ENCODE measurements around the gene BCOR.
A peak's percentile ranks its signal among the peaks of the same experiment; 100 is the strongest.

BCOR gene

GRCh38 chrX:40097141-40097503, 636 bp downstream of the BCOR start:
- no peak for DNase-seq

DNA sequence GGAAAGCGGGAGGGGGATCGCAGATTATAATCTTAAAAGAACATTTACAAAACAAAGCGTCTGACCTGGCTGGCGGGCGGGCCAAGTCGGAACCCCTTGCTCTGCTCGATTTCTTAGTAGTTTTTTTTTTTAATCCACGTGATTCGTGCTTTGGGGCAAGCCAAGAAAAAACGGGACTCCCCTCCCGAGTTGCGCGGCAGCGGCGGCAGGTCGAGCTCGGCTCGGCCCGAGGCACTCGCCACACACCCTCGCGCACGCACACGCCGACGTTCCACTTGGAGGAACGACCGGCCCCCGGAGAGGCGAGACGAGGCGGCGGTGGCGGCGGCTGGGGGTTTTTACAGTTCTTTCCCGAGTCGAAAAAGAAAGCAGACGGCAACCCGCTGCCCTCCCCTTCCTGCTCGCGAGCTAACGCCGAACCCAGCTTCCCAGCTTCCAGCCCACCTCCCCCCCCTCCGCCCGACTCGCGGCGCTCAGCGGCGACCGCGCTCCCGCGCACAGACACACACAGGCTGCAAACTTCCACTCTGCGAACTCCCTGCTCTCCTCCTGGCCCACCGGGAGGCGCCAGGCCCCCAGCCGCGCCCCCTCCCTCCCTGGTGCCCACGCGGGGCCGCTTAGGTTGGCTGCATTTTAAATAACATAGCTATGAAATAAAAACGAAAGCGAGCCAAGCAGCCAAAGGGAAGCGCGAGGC, 1.2 kb downstream of the BCOR start:
- no peak for DNase-seq

GRCh38 chrX:40095583-40096394, 2.0 kb downstream of the BCOR start:
- no peak for DNase-seq

DNA sequence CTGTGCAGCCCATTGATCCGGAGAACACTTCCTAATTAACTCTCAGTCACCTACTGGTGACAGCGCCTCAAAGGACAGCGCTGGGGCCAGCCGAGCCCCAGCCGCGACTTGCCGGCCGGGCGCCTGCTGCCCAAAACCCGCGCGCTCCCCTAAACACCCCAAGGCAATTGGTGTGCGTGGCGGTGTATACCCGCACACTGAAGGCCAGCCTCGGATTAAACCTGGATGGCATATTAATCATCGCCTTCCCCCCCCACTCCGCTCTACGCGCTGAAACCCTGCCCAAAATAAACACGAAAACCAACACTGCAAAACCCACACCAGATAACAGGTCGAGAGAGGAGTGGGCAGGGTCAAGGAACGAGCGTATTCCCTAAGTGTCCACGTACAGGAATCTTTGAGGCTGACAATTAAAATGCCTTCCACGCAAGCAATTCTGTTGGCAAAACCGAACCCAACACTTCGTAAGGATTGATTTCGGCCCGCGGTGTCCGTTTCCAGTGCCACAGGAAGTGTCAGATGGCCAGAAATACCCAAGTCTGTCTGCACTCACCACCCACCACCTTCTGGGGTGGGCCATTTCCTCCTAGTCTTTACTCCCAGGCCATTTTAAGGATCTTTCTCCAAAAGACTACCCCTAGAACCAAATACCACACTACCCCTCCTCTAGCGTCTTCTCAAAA, 2.7 kb downstream of the BCOR start:
- DNase-seq: no peak

GRCh38 chrX:40094041-40094899, 3.5 kb downstream of the BCOR start:
- DNase-seq: no peak

DNA sequence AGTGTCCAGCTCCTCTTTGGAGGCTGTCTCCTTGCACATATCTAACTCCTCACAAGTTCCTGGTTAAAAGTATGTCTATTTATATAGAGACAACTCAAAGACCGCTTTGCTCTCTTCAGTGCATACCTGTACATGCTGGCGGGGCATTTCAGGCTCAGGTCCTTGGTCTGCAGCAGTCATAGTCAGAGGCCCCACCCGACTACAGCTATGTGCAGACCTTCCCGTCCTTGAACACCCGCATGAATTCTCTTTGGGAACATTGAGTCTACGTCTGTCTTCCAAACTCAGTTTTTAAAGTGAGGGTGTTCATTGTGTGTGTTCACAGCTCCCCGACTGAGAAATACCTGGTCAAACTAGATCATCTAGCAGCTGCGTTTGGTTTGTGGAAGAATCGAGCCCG, 4.2 kb downstream of the BCOR start:
- DNase-seq: no peak

GRCh38 chrX:40092808-40093435, 4.8 kb downstream of the BCOR start:
- no peak for DNase-seq

DNA sequence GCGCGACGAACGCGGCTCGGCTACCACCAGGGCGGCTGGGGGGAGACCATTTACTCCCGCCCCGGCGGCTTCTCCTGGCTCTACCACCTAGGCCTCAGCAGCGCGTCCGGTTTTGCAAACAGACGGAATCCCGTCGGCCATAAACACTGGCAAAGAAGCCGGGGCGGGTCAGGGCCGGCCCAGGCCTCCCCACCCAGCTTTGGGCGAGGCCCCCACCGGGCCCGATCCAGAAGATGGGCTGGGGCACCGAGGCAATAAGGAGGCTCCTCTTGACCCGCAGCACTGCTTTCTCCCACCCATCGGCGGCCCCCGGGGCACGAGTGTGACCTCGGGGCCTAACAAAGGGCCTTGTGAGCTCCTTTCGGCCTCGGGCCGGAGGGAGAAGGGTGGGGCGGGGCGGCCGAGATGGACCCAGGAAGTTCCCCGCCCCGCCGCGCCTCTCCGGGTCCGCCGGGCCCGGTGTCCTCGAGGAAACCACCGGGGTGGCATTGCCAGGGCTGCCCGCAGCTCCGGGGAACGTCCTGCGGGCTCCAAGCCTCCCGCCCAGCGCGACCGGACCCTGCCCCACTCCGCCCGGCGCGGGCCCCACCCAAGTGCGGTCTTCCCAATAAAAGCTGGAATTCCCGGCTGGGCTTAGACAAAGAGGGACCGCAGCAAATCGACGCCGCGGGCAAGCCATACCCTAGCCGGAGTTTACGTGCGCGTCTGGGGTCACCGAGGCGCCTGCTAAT, 5.9 kb downstream of the BCOR start:
- no peak for DNase-seq

- DNase-seq: no peak
These were observed 6.8 kb downstream of the BCOR start for GRCh38 chrX:40090961-40091360.

DNA sequence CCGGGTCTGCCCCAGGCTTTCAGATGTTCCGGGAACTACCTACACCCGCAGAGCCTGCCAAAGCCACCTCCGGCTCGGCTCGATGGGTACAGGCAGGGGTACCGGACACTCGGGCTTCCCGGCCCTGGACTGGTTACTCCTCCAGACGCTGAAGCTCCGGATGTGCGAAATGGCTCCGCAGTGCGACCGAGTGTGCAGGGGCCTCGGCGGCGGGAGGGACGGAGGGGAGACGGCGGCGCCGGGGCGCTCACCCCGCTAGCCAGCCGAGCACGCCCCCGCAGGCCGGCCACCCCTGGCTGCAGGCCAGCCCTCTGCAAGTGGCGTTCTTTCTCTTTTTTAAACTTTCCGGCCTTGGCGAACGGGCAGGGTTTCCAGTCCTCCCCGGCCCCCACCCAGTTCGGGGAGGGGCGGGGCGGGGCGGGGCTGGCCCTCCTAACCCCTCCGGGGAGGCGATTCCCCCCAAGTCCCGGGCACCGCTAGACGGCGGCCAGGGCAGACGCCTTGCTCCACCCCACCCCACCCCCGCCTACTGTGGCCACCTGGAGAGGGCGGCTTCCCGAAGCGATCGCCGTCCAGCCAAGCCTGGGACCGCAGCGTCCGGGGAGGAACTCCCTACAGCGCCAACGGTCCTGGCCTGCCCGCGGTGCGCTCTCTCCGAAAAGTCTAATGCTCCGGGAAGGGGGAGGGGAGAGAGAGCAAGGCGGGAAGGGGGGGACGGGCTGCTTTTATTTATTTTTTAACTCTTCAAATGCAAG, 7.5 kb downstream of the BCOR start:
- peak; percentile 5 for DNase-seq

DNA sequence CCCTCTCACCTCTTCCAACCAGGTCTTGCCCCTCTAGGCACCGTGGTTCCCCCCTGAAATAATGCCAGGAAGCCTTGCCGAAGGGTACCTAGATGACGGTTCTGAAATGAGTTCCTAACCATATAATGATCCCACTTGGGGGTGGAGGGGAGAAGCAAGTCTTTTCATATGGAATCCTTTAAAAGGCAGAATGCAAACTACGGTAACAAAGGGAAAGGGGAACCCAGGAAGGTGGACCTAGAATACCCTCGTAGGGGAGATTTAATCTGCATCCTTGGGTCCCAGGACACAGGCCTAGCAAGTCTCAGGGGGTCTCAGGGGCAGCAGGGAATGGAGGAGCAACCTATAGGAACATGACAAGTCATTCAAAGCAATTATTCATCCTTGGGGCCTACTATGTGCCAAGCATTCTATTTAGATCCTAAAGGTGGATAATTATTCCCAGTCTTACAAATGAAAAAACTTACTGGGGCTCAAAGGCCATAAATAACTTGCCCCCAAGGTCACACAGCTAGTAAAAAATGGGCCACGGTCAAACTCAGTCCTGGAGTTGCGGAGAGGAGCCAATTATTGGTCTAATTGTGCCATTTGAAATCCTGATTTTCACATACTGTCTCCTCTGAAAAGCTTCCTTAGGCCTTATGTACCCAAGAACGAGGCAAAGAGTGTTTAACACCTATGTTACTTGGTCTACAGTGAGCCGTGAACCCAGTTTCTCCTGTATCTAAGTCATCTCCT, 8.8 kb downstream of the BCOR start:
- no peak for DNase-seq

- no peak for DNase-seq
These were observed 9.5 kb downstream of the BCOR start for GRCh38 chrX:40088299-40088625.

DNA sequence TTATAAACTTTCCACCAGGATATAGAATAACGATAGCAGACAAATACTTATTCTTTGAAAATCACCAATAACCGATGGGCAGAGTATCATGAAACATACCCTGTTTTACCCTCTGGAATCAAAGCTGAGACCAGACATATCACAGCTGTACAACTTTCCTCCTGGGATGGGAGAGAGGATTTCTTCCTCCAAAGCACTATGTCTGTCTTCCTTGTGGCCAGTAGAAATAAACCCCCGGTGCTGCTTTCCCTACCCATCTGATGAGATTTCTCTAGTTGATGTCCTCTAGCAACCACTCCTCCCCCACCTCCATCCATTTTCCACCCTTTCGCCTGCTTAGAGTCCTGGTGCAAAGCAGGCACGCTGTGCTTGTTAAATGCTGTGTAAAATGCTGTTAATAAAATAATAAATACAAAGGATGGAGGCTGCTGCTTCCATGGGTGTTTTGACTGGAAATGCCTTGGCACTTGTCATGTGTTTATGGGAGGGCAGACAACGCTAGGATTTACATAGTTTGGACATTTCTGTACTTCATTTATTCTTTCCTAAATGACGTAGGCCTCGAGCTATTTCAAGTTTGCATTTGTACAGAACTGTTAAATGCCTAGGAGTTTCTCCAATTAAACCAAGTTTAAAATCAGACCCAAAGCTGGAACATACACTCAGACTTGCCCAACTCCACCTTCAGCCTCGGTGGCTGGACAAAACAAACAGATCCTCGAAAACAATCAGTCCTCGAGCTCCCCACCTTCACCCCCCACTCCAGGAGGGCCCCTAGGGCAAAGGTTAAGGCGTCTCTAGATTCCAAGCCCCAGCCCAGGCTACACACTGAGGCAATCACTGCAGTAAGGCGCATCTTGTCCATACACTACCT, 10.1 kb downstream of the BCOR start:
- no peak for DNase-seq

DNA sequence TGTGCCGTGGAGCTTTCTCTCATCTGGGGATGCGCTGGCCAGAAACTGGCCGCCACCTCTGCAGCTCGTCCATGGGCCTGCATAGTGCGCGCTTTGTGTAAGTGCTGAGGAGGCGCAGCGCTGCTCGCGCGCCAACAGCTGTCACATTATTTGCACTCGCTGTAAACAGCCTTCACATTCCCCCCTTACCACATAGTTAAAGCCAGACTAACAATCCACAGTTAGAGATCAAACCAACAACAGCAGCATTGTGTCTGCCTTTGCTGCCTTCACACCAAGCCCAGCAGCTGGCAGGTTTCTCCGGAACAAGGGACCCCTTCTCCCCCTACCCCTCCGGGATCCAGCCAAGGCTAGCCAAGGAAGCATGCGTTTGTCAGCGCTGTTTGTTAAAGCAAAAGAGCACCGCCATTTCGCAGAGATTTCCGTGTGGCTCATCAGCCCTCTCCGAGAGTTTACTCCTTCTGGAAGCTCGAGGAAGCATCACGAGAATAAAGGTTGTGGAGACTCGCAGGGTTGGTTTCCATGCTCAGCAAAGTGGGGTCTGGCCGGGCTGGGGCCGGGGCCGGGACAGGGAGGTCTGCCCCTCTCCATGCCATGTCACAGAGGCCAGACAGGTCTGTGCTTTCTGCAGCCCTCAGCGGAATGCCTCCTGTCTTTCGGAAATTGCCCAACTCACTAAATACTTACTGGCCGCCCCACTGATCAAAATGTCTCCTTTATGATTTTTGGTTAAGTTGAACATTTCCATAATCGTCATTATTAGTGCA, 11.0 kb downstream of the BCOR start:
- no peak for DNase-seq

- DNase-seq: no peak
These were observed 12.0 kb downstream of the BCOR start for GRCh38 chrX:40085714-40086113.

- DNase-seq: no peak
These were observed 12.6 kb downstream of the BCOR start for GRCh38 chrX:40085102-40085551.

DNA sequence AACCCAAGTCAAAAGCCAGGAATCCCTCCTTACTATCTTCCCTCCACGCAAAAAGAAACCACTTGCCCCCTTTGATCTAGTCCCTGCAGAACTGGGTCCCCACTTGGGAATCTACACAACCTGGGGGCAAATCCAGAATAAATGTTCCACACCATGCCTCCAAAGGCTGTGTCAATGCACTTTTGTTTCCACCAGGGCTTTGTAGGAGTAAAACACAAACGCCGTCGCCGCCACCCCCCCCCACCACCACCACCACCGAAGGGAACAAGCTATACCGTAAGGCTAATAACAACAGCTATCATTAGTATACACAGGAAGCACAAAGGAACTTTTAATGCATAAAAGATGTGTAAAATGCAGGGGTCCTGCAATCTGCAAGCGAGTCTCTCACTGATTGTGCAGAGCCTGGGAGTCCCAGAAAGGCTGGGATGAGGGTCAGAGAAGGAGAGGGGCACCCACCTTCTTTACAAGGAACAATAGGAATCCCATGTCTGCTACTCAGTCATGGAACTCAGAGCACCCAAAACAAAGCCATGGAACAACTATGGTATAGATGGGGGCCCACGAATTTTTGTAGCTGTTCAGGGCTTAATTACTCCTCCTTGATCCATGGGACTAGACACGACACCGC, 13.2 kb downstream of the BCOR start:
- no peak for DNase-seq

- DNase-seq: no peak
These were observed 13.8 kb downstream of the BCOR start for GRCh38 chrX:40083979-40084359.

All from KG1 (cell line).